Fibroblast of villous mesenchyme (primary cell): Measurements from ENCODE around the gene LRIG1. TPM values are rescaled to one million over a fixed set of nuclear protein-coding genes. Genes with fewer than 3 reads are reported as not detected.

Source experiments
- DNase-seq: peaks from one replicate; pipeline ENCODE4 v3.0.0-alpha.2; 2010; ENCODE audit warnings: low read depth
- H3K4me3 ChIP-seq: 2 replicates; pipeline ENCODE4 v1.5.1; 2011; ENCODE audit warnings: low read depth, mild to moderate bottlenecking, low read length
- total RNA-seq: library from RNA; depleted of rRNA; stranded (reverse); fragments of >200 nt; gene quantifications from 2 replicates; pipeline ENCODE4 v1.2.3, GENCODE V29; 2012
- TF ChIP-seq, protein P1 (sequence below): IDR thresholded peaks from 2 replicates; pipeline ENCODE4 v1.5.1; 2012; ENCODE audit warnings: low read depth, mild to moderate bottlenecking, low read length; ENCODE audit not compliant: insufficient read depth

LRIG1 gene
- total RNA-seq, 1 donor, result 10.4 TPM

DNA sequence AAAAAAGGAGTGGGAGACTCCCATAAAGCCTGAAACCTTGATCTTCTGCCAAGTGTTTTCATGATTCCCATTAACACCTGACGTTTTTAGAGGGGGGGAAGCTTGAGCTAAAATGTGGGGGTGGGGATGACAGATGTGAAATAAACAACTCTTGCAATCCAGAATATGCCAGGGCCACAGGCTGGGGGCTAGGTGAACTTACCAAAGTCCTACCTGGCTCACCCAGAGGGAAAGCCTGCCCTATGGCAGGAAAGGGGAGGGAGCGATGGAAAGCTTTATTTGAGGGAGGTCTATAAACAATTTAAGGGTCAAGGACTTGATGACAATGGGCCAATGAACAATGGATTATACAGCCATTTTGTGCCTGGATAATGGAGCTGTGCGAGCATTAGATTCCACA, 108.3 kb downstream of the LRIG1 start:
- TF ChIP-seq, protein P1, sequence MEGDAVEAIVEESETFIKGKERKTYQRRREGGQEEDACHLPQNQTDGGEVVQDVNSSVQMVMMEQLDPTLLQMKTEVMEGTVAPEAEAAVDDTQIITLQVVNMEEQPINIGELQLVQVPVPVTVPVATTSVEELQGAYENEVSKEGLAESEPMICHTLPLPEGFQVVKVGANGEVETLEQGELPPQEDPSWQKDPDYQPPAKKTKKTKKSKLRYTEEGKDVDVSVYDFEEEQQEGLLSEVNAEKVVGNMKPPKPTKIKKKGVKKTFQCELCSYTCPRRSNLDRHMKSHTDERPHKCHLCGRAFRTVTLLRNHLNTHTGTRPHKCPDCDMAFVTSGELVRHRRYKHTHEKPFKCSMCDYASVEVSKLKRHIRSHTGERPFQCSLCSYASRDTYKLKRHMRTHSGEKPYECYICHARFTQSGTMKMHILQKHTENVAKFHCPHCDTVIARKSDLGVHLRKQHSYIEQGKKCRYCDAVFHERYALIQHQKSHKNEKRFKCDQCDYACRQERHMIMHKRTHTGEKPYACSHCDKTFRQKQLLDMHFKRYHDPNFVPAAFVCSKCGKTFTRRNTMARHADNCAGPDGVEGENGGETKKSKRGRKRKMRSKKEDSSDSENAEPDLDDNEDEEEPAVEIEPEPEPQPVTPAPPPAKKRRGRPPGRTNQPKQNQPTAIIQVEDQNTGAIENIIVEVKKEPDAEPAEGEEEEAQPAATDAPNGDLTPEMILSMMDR, result no peak
- no peak overlapping the region for H3K4me3 ChIP-seq
- DNase-seq, result no peak

DNA sequence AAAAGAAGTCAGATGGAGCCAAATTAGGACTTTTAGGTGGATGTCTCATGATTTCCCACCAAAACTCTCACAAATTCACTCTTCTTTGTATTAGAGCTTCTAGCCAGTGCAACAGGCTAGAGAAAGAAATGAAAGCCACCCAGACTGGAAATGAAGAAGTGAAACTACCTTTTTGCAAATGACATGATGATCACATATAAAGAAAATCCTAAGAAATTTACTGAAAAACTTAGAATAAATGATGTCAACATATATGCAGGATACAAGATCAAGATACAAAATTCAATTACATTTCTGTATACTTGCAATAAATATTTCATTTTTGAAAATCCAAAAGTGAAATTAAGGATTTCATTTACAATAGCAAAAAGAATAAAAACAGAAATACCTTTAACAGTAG, 110.8 kb downstream of the LRIG1 start:
- H3K4me3 ChIP-seq, result no peak overlapping the region
- TF ChIP-seq, protein P1, result no peak
- DNase-seq, result no peak

GRCh38 chr3:66386925-66387650, 113.7 kb downstream of the LRIG1 start:
- no peak overlapping the region for H3K4me3 ChIP-seq
- TF ChIP-seq, protein P1, result no peak
- no peak for DNase-seq

DNA sequence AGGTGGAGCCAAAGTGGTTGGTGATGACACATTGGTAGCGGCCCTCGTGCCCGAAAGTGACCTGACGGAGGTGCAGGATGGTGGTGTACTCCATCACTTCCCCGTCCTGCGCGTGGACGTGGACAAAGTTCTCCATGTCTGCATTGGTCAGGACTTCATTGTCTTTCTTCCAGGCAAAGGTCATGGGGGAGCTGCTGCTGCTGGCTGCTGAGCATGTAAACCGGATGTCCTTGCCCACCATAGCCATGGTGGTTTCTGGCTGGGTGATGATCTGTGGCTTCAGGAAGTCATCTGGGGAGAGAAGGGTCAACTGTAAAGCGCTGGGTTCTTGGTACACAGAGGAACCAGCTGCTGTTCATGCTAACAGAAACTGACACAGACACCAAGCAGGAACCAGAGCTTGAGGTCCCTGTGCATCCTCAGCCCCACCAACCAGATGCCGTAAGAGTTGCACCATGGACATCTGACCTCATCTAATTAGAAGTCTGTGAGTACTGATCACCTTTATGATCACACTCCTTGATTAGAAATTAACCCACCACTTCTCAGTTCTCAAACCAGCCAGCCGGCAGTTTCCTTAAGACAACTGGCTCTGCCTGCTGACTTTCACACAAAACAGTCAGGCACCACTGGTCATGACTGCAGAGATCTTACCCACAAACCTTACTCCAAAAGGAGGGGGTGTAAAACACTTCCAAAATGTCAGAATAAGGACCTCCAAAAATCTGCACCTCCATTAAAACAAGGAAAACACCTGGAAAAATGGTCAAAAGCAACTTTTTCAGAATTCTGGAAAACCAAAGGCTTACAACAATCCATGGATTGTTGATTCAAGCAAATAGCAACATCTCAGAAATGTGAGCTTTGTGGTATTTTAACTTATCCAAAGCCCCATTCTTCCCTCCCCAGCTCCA, 114.6 kb downstream of the LRIG1 start:
- no peak overlapping the region for H3K4me3 ChIP-seq
- no peak for DNase-seq
- TF ChIP-seq, protein P1, result no peak

DNA sequence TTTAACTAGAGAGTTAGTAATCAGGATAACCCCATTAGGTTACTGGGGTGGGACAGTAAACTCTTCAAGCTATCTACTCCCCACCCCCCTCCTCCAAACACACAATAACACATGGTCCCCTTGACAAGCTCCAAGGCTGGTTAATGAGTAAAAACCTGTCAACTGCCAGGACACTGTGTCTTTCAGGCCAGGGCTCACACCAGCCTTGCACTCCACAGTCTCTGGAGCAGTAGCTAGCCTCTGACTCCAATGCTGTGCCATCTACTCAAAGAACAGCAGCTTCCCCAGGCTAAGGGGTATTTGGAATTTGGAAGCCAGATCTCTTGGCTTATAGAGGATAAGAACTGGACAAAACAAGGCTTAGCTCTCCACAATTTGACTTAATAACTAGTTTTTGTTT, 115.8 kb downstream of the LRIG1 start:
- no peak for DNase-seq
- no peak overlapping the region for H3K4me3 ChIP-seq
- TF ChIP-seq, protein P1, result no peak

- no peak overlapping the region for H3K4me3 ChIP-seq
- TF ChIP-seq, protein P1, result no peak
- no peak for DNase-seq
These were observed 116.7 kb downstream of the LRIG1 start for GRCh38 chr3:66383998-66384745.
